GM19328 (cell line): ENCODE measurements around the gene DDRGK1.
"Not testable (repeated sequence)": the region's sequence is repeated elsewhere in the genome, so short reads cannot be mapped to it uniquely, and the experiment has no call there.

Experiments used
- ATAC-seq: cut with Tn5 transposase; IDR thresholded peaks from one replicate; pipeline ENCODE4 v1.9.1; 2021; ENCODE audit warnings: mild to moderate bottlenecking, moderate library complexity; ENCODE audit not compliant: unreplicated experiment

The DDRGK1 gene

DNA sequence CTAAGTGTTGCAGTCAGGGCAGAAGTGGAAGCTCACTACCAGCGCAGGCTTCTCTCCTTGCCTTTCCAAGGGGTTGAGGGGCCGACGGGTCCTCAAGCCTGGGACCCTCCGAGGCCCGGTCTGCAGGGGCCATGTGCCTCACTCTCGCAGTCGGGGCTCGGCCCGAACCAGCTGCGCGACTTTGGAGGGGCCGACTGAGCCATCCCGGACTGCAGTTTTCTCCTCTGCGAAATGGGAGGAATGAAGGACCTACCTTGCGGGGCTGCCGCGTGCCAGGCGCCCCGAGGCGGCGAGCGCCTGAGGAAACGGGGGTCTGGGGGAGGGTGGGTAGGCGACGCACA, 36.8 kb downstream of the DDRGK1 start:
- ATAC-seq = no peak

DNA sequence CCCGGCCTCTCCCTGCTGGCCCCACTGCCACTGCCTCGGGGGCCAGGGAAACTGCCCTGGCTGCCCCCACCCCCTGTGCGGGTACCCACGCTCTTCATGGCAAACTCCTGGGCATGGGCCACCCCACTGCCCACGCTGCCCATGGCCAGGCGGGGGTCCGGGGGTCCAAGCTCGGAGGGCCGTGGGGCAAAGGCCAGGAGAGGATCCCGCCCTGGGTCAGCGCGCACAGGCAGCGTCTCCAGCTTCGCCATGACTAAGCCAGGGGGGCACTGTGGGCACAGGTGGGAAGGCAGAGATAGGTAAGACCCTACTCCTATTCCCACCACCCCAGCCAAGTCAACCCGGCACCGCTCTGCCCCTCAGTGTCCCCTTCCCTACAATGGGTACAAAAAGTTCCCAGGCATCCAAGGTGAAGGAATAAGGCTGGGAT, 37.6 kb downstream of the DDRGK1 start:
- ATAC-seq = no peak

DNA sequence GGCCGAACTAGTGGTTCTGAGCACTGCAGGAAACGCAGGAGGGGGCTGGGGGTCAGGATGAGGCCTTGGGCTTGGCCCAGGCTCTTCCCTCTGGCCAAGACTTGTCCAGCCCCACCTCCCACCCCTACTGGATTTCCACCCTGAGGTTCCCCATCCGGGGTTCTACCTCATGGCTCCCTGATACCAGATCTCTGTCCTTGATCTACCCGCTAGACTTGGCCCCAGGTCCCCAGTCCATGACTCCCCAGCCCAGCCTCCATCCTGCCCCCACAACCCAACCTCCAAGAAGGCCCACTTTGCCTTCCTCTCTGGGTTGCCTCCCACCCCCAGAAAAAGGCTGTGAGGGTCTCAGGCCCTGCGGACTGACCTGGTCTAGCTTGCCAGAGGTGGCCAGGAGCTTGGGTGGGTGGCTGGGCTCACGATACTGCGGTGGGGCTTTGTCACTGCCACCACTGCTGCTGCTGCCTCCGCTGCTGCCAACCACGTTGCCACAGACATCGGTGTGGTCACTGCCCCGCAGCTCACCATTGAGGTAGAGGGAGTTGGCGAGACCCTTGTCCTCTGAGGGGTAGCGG, 38.1 kb downstream of the DDRGK1 start:
- ATAC-seq = no peak

DNA sequence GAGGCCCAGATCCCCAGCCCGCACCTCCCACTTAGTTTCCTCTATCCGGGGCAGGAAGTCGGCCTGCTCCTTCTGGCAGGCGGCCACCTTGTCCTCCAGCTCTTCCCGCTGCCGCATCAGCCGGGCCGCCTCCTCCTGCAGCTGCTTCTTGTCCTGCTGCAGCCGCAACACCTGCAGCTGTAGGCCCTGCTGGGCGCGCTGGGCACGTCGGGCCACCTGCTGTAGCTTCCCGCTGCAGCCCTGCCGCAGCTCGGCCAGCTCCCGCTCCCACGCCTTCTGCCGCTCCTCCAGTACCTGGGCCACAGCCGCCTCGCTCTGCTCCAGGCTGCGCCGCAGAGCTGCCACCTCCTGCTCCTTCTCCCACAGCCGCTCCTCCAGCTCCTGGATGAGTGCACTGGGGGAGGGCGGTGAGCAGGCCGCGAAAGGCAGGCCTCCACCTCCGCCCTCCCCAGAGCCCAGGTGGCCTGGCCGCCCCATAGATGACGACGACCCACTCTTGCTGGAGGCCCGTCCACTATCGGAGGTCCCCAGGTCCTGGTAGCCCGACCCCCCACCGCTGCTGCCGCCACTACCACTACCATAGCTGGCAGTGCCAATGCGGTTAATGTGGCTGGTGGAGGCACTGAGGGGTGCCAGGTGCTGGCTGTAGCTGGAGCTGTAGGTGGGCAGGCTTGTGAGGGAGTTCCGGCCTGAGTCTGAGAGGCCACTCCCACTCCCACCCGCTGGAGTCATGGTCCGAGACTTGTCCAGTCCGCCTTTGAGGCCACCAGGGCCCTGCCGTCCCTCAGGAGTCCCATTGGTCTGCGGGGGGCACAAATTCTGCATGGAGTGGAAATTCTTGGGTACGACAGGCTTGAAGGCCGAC, 38.8 kb downstream of the DDRGK1 start:
- no peak for ATAC-seq

DNA sequence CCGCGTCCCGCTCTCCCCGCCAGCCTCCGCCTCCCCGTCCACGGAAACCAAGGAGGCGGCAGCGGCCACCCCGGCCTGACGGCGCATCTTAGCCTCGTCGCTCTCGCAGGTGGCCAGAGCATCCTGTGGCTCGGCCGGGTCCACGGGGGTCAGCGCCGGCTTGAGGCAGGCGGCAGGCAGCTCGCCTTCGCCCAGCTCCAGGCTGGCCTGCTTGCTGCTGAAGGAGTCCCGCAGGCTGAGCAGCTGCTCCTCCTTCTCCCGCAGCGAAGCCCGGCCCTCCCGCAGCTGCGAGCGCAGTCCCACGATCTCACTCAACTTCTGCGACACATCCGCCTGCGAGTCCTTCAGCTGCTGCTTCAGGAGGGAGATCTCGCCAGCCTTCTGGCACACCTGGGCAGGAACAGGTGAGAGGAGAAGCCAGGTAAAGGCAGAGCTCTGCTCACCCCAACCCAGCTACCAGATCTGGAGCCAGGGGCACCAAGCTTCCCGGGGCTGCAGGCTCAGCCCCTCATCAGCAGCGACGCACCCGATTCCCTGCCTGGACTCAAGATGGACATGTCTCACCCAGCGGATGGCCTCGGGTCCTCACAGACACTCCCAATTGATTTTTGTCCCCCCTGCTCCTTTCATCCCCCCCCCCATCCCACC, 39.6 kb downstream of the DDRGK1 start:
- ATAC-seq = no peak

DNA sequence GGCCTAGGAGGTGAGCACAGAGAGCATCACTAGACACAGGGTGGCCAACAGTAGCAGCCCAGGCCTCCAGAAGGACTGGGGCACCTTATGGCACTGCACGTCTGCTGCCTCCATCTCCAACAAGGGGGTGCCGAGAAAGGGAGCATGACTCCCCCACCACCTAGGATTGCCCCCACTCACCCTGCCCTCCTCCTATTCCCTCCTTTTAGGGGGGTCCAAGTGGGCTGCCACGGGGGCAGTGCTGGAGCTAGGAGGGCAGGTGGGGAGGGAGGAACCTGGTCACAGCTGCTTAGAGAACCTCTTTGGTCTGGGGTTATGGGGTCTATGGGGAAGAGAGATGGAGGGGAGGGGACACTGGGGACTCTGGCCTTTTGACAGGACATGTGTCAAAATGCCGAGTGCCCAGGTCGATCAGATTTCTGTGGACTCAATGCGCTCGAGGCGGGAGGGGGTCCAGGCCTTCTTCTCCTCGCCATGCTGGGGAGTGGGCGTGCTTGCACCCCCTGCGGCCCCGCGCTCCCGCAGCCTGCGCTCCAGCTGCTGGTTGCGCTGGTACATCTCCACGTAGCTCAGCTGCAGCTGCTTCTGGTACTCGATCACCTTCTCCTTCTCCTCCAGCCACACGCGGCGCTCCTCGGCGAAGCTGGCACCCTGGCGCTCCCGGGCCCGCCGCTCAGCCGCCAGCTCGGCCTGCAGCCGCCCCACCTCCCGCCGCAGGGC, 40.3 kb downstream of the DDRGK1 start:
- ATAC-seq = no peak

GRCh38 chr20:3163099-3164042, 41.1 kb downstream of the DDRGK1 start:
- no peak for ATAC-seq

DNA sequence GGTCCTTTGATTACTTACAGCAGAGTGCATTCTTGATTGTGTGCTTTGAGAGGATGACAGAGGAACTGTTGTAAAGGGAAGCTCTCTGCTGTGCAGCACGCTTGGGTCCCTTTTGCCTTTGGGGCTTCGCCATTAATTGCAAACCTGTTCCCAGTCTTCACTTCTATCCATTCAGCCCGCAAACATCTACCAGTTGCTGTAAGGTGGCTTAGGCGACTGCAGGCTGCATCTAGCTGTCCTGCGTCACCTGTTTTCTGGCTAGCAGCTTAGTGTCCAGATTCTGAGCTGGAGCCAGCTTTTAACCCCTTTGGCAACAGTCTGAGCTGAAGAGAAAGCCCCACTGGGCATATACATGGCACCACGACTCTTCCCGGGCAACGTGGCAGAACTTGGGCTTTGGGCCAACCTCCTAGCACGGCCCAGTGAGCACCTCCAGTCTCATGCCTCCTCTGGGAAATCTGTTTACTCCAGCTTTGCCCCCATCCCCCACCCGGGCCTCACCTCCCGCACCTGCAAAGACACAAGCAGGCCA, 42.3 kb downstream of the DDRGK1 start:
- ATAC-seq = no peak

- no peak for ATAC-seq
Measured at GRCh38 chr20:3161316-3162079, 43.0 kb downstream of the DDRGK1 start.

DNA sequence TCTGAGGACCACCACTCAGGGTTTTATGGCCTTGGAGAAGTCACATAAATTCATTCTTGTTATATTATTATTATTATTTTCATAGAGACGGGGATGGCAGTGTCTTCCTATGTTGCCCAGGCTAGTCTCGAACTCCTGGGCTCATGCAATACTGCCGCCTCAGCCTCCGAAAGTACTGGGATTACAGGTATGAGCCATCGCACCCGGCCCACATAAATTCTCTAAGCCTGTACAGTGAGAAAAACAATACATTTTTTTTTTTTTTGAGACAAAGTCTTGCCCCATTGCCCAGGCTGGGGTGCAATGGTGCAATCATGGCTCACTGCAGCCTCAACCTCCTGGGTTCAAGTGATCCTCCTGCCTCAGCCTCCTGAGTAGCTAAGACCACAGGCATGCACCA, 44.1 kb downstream of the DDRGK1 start:
- ATAC-seq = no peak

DNA sequence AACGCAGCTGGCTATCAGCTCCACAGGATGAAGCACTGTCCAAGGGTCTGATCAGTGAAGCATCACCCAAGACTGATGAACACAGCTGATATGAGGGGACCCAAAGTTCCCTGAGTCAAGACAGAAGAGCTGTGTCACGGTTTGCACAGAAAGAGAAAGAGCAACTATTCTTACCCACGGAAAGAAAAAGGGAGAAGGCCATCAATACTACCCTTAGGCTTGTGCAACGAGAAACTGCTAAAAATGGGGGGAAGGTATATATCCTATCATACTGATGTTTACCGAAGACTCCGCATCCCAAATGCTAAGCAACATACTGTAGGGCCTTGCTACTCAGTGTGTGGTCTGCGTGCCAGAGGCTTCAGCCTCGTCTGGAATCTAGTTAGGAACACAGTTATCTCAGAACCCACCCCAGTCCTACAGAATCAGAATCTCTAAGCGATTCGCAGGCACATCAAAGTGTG, 45.5 kb downstream of the DDRGK1 start:
- no peak for ATAC-seq

DNA sequence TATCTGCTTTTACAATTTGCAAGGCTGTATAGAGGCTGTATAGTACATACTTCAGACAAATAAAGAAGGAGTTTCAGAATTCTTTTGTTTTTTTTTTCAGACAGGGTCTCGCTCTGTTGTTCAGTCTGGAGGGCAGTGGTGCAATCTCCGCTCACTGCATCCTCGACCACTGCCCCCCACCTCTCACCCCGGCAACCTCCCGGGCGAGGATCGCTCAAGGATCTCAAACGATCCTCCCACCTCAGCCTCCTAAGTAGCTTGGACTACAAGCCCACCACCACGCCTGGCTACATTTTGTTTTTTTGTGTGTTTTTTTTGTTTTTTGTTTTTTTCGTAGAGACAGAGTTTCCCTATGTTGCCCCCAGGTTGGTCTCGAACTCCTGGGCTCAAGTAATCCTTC, 46.7 kb downstream of the DDRGK1 start:
- no peak for ATAC-seq

GRCh38 chr20:3156811-3157619, 47.5 kb downstream of the DDRGK1 start:
- peak; percentile 55 for ATAC-seq

GRCh38 chr20:3152057-3152644, 52.3 kb downstream of the DDRGK1 start:
- ATAC-seq = not testable (repeated sequence)

DNA sequence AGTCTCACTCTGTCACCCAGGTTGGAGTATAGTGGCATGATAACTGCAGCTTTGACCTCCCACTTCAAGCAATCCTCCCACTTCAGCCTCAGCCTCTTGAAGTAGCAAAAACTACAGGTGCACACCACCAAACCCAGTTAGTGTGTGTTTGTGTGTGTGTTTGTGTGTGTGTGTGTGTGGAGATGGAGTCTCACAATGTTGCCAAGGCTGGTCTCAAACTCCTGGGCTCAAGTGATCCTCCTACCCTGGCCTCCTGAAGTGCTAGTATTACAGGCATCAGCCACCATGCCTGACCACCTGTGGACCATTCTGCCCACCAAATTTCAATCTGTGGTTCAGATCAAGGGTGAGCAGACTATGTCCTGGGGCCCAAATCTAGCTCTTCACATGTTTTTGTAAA, 53.6 kb downstream of the DDRGK1 start:
- ATAC-seq = no peak

- ATAC-seq = no peak
Measured at GRCh38 chr20:3146732-3147341, 57.6 kb downstream of the DDRGK1 start.

GRCh38 chr20:3141757-3142156, 62.7 kb downstream of the DDRGK1 start:
- ATAC-seq = no peak
